HG03045 (cell line): Measurements from ENCODE around the gene TESMIN.

Source experiments
- ATAC-seq: cut with Tn5 transposase; IDR thresholded peaks from one replicate; pipeline ENCODE4 v1.9.1; 2021; ENCODE audit warnings: mild to moderate bottlenecking, moderate library complexity; ENCODE audit not compliant: unreplicated experiment

Gene TESMIN

DNA sequence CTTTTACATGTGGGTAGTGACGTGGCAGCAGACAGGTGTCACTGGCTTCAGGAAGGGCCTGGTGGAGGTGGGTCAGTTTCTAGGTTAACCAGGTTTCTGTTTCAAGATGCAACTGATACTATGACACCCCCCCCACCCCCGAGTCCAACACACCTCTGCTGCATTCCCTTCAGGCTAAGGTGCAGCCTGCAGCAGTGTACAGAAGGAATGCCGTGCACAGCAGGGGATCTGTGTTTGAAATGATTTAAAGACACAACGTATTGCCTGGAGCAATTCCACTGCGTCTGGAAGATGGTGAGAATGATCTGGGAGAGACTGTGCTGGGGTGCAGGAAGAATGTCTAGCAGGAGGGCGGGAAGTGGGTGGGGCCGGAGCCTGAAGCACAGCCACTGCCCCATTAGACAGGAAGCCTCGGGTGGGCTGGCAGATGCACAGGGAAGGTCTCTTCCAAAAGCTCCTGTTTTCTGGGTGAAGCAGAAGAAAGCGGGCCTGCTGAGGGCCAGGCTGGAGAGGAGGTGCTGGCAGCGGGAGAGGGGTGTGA, 11.9 kb upstream of the TESMIN start:
- no peak for ATAC-seq

DNA sequence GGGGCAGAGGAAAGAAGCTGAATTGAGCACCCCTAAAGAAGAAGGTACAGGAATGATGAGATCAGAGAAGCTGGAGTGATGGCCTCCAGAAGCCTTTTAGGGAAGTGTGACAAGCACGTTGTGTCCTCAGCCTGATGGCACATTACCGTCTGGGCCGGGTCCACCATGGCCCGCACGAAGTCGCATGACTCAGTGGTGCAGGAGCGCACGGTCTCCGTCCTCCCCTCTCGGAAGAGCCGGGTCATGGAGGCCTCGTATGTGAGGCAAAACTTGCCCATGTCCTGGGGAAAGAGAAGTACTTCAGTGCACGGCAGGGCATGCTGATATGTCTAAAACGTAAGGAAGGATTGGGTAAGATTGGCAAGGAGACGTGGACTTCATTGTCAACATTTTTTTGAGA, 11.2 kb upstream of the TESMIN start:
- no peak for ATAC-seq

DNA sequence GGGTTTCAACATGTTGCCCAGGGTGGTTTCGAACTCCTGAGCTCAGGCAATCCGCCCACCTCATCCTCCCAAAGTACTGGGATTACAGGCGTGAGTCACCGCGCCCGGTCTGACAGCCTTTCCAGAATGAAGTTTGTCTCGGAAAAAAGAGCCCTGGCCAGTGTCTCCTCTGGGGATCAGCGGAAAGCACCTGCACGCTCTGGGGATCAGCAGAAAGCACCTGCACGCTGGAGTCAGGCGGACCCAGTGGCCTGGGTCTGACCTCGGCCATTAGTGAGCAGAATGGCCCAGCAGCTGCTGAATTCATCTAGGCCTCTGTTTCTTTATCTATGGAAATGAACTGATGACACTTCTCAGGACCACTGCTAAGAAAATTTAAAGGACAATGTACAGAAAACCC, 10.5 kb upstream of the TESMIN start:
- no peak for ATAC-seq

DNA sequence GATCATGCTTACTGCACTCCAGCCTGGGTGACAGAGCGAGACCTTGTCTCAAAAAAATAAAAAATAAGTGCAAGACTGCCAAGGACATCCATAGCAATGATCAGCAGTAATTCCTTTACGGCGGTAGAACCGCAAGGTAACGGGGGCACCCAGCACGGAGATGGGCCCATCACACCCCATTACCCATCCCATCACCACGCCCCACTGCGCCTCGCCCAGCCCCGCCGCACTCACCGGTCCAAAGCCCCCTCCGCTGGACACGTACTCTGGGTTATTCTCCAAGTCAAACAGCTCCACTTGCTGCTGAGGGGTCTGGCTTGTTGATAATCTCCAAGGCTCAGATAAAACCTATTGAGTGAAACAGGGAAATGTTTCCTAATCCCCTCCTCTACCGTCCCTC, 8.7 kb upstream of the TESMIN start:
- no peak for ATAC-seq

DNA sequence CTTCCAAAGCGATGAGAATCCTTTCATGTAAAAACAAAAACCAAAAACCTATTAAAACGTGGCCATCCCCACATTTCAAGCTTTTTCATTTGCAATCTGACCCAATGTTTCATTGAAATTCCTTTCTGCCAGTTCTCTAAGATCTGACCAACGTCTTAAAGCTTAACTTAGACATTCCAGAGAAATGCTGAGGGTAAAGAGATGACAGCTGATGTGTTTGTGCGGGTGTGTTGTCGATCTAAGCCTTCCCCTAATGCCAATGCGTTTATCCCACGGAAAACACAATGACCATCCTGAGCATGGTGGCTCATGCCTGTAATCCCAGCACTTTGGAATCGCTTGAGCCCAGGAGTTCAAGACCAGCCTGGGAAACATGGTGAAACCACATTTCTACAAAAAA, 6.4 kb upstream of the TESMIN start:
- ATAC-seq = no peak

DNA sequence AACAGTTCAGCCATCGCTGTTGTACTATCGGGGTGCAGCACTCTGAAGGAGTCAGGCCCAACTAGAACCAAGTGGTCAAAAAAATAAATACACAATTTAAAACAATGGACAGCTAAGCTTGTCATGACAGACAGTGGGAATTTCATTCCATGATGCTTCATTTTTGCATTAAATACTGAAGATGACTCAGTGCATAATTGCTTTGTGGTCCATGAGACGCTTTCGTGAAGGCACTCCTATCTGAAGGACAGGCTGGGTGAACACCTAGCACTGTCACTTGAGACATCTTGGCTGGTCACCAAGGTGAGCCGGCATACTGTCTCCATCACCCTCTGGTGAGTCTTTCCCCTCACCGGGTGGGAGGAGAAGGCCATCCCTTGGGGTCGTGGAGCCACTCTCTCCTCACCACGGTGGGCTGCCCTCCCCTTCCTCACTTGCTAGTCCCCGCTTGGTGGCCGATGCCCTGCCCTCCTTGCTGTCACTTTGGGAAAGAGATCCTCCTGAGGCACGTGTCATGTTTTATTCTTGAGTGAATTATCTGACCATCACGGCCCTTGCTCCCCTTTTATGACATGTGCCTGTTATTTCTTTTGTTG, 4.9 kb upstream of the TESMIN start:
- no peak for ATAC-seq

DNA sequence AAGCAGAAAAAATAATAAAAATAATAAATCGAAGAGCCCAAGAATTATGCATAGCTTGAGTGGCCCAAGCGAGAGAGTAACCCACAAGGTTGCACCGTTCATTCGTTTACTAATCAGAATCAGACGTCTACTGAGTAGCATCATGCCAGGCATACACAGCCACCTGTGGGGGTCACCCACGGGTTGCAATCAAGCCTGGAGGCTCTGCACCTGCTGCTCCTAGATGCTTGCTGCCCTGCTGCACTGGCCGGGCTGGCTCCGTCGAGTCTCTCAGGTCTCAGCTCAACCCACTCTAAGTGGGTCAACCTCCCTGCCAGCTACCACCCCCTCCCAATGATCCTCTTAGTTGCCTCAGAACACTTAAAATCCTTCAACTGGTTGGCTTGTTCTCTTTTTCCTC, 2.0 kb upstream of the TESMIN start:
- no peak for ATAC-seq

DNA sequence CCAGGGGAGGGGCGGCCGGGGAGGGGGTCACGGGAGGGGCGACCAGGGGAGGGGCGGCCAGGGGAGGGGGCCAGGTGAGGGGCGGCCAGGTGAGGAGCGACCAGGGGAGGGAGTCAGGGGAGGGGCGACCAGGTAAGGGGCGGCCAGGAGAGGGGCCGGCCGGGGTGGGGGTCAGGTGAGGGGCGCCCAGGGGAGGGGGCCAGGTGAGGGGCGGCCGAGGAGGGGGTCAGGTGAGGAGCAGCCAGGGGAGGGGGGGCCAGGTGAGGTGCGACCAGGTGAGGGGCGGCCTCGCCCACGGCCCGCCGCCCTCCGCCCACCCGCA, 355 bp downstream of the TESMIN start:
- ATAC-seq = no peak

DNA sequence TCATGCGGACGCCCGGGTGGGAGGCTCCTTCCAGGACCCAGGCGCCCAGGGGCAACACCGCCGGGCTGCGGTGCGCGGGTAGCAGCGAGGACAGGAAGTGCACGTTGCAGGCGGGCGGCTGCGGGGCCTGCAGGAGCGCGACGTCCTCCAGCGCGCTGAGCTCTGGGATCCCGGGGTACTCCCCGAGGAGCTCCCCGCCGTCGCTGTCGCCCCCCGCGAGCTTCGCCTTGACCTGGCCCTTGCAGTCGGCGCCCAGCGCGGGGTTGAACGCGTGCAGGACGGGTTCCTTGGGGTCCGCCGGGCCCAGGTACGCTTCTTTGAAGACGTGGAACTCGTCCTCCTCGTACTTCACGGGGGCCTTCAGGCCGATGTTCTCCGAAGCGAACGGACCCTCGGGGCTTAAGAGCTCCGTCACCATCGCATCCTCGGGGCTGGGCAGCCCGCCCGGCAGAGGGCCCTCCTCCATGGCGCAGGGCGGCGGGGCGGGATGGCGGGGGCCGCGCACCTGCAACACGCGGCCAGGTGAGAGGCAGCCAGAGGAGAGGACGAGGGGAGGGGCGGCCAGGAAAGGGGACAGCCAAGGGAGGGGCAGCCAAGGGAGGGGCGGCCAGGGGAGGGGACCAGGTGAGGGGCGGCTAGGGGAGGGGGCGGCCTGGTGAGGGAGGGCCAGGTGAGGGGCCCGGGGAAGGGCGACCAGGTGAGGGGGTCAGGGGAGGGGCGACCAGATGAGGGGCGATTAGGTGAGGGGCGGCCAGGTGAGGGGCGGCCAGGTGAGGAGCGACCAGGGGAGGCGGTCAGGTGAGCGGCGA, 921 bp downstream of the TESMIN start:
- ATAC-seq = no peak

DNA sequence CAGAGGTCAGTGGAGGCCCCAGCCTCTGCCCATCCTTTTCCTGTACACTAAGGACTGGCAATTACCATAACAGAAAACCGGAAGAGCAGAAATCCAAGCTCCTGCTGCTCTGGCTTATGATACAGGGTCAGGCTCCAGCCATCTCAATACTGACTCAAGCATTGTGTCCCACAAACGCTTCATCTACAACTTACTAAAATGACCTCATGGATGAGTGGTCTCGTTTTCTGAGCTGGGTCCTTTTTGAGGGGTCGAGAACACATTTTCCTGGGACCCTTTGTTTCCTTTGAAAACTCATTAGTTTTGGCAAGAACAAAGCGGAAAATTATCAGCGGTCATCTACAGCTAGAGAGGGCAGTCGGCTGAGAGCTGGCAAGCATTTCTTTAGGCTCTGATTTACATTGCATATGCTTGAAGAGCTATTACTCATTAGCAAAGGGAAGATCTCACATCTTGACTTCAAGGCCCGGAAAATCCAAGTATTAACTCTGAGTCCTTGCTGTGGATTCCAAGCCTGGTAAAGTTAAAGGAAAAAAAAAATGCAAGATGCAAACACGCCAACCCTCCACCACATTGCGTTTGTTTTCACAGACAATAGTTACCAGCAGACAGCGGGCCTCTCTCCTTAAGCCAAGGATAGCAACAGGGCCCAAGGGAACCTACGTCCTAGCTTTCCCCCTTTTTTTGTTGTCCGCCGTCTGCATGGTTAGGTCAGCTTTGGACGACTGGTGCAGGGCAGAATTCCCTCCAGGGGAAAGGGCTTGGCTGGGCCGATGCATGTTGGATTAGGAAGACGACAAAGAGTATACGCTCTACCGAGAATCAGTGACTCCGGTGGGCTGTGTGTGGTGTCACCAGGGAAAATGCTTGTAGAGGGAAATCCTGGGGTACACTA, 1.8 kb downstream of the TESMIN start:
- no peak for ATAC-seq

DNA sequence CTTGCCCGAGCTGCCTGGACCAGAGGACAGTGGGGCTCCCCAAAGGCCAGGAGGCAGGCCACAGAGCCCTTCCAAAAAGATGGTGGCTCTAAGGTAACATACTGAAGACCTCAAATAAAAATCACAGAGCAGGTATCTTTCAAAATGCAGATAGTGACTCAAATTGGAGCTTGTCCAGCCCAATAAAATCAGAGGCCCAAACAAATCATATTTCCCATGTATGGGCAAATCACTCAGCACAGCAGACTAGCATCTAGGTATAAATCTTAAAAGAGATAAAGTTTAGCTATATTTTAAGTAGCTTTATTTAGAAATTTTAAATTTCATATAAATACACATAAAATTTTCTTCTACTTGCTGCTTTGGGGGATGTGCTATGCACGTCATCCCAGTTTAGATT, 3.3 kb downstream of the TESMIN start:
- ATAC-seq = no peak

DNA sequence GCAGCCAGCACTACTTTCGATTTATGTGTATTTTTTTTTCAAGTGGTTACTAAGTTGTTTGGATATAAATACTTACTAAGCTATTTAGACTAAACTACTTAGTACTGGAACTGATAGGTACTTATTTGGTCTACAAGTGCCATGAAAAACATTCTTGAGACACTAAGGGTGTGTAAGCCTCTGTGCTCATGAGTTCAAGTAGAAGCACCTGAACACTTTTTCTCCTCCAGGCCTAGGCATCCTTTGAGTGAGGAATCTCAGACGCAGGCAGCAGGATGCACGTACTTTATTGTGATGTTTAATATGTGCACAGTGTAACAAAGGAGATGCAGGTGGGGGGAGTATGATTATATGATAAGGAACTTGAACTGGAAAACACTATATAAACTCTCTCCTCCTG, 7.8 kb downstream of the TESMIN start:
- no peak for ATAC-seq

DNA sequence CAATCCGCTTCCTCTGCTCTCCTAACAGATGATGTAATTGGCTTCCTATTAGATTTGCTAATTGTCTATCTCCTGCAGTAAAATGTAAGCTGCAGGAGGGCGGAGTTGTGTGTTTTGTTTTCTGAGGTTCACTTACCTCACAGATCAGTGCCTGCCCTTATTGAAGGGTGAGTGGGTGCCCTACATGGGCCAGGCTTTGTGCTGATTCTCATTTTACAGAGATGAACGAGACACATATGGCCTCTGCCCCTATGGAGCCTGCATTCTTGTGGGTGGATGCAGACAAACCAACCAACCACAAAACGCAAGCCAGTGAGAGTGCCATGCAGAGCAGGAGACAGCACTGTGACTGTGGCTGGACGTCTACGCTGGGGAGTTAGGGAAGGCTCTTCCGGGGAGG, 9.9 kb downstream of the TESMIN start:
- no peak for ATAC-seq

DNA sequence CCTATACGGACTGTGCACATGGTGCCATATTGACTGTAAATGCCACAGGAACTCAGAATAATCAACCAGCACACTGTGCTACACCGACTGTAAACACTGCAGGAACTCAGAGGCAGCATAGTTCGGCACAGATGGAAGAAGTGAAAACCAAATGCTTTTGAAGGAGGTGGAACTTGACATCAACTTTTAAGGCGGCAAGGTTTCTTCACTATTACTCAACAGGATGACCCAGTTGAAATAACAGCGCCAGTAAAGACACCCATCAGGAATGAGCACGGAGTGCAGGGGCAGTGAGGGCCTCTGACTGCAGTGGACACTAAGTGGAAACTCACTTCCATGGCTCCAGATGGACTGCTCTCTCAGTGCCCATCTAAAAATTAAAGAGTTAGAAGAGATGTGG, 15.7 kb downstream of the TESMIN start:
- ATAC-seq = no peak

DNA sequence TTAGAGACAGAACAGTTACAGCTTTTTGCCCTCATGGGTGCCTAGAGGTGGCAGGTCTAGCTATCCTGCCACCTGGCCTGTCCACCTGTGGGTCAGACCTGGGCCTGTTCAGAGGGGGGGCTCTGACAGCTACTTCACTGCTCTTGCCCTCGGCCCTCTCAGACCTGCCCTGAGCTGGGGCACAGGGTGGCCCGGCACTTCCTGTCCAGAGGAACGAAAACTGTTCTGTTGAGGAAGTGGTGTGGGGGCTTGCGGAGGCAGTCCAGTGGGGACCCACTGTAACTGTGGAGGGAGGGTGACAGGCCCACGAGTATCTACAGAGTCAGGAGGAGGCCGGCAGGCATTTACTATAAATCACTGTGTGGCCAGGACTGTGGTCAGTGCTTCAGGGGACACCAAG, 16.2 kb downstream of the TESMIN start:
- no peak for ATAC-seq

DNA sequence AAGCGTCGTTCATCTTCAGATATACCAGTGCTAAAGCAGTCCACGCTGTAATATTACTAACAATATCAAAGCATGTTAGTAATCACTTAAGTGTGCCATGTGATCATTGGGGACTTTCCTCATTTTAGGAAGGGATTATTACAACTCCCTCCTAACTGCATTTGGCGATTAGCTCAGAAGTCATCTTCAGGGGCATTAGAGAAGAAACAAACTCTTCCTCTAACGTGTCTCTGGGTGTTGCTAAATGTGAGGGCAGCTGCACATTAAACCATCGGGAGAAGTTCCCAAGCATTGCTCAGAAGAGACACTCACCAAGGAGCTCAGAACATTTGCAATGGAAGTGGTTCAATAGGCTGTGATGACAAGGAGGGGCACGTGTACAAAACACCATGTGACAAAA, 17.2 kb downstream of the TESMIN start:
- no peak for ATAC-seq

DNA sequence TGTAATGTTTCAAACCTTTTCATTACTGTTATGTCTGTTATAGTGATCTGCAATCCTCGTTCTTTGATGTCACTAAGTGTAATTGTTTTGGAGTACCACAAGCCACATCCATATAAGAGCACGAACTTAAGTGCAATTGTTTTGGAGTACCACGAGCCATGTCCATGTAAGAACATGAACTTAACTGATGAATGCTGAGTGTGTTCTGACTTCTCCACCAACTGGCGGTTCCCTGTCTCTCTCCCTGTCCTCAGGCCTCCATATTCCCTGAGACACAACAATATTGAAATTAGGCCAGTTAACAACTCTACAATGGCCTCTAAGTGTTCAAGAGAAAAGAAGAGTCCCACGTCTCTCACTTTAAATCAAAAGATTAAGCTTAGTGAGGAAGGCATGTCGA, 23.5 kb downstream of the TESMIN start:
- ATAC-seq = no peak

DNA sequence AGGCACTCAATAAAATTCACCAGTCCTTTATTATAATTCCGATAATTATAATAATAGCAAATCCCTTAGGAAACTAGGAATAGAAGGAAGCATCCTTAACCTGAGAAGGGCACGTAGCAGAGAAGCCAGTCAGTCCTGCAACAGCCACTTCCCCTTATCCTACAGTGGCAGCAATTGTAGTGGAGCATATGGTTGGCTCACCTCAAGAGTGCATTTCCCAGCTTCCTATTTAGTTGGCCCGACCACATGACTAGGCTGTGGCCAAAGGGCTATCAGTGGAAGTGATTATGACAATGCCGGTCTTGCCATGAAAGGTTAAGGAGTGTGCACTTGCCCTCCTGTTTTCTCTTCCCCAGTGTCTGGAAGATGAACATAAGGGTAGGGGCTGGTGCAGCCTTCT, 27.0 kb downstream of the TESMIN start:
- ATAC-seq = no peak

DNA sequence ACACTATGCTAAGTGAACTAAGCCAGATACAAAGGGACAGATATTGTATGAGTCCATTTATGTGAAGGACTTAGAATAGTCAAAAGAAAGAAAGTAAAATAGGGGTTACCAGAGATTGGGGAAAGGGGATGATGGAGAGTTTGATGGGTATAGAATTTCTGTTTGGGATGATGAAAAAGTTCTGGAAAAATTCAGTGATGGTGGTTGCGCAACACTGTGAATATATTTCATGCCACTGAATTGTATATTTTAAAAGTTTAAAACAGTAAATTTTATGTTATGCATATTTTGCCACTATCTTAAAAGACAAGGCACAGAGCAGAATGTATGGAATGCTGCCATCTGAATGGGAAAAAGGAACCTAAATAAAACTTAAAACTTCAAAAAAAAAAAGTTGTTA, 29.2 kb downstream of the TESMIN start:
- no peak for ATAC-seq

DNA sequence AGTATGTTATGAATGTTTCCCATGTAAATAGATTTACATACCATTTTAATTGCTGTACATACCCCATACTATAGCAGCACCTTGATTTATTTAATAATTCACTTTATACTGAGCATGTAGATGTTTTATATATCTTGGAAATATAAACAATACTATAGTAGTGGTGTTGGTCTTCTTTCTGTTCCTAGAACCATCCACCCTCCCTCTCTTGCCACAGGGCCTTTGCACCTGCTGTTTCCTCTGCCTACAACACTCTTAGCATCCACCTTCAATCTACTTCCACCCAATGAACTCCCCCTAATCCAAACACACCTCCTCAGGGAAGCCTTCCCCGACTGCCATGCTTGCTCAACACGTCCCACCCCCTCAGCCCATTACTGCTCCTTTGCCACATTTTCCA, 30.2 kb downstream of the TESMIN start:
- ATAC-seq = no peak

DNA sequence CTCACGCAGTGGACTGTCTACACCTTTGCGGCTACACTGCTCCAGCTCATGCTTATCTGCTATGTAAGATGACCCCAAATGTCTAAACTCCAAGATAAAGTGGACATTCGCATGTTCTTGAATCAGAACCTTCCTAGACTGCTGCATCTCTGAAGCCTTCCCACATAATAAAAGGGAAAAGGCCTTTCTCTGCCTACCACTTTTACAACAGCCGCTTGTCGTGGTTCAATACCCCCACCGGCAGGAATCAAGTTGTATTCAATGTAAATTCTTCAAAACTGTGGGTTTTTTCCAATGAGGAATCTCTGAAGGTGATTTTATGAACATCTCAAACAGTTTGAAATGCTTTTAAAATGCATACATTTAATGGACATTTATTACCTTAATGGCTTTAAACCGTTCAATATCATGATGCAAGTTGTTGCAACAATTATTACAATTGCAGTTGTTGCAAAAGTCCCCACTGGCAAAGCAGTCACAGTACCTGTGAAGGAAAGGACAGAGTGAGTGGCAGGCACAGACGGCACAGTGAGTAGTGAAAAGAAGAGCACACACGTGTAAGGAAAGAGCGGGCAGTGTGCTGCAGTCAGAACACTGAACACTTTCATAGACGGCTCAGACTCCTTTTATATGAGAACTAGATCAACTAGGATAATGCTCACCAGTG, 35.7 kb downstream of the TESMIN start:
- no peak for ATAC-seq
